BLaER1 treated with 17β-estradiol and CSF1 and Interleukin-3, amounts not matched to agents 10 nM and 100 nM (cell line): ENCODE measurements around the gene CDH16.
A peak's percentile ranks its signal among the peaks of the same experiment; 100 is the strongest.
"Not testable (repeated sequence)": the region's sequence is repeated elsewhere in the genome, so short reads cannot be mapped to it uniquely, and the experiment has no call there.

Experiments used
- H3K27ac ChIP-seq, 11 experiments: shearing (Covaris generic); formaldehyde crosslinking; 2 replicates each; pipeline ENCODE4 v1.8.1; 2022
- H3K27me3 ChIP-seq, 11 experiments: shearing (Covaris generic); formaldehyde crosslinking; 2 replicates each; pipeline ENCODE4 v1.8.1; 2022
- H3K36me3 ChIP-seq, 11 experiments: shearing (Covaris generic); formaldehyde crosslinking; 2 replicates each; pipeline ENCODE4 v1.8.1; 2022
- H3K4me1 ChIP-seq, 10 experiments: shearing (Covaris generic); formaldehyde crosslinking; 2 replicates each; pipeline ENCODE4 v1.8.1; 2022
- H3K4me2 ChIP-seq, 11 experiments: shearing (Covaris generic); formaldehyde crosslinking; 2 replicates each; pipeline ENCODE4 v1.8.1; 2022
- H3K4me3 ChIP-seq, 10 experiments: shearing (Covaris generic); formaldehyde crosslinking; 2 replicates each; pipeline ENCODE4 v1.8.1; 2022
- H3K9ac ChIP-seq, 11 experiments: shearing (Covaris generic); formaldehyde crosslinking; 2 replicates each; pipeline ENCODE4 v1.8.1; 2022
- H3K9me3 ChIP-seq, 11 experiments: shearing (Covaris generic); formaldehyde crosslinking; replicated peaks in 1 of 11; 2 replicates each; pipeline ENCODE4 v1.8.1; 2022
- H4K20me1 ChIP-seq, 11 experiments: shearing (Covaris generic); formaldehyde crosslinking; 2 replicates each; pipeline ENCODE4 v1.8.1; 2022
- Cebpa-rat ChIP-seq, 11 experiments: shearing (Covaris generic); IDR thresholded peaks; 2 replicates each; pipeline ENCODE4 v1.8.1; 2022

The CDH16 gene

GRCh38 chr16:66874079-66874775 lies 44.5 kb downstream of the CDH16 start:
- TF ChIP-seq Cebpa-rat (IDR thresholded peaks at IDR 0.05): no peak
- Histone ChIP-seq H3K9ac (peak overlapping the region in 7 of 11 experiments; percentile 3 to 69 (median 55); a peak in 11 of 22 replicates), H3K9me3 (peaks cover 8 to 21% (median 11%) of the 10 kb centered on the region in 11 experiments; a peak in 20 of 22 replicates), H3K4me1 (peaks cover 48 to 76% (median 65%) of the 10 kb centered on the region in 10 experiments), H3K27ac (peak overlapping the region in 10 of 11 experiments; percentile 12 to 95 (median 50); a peak in 16 of 22 replicates), H3K27me3 (peaks cover 0 to 17% (median 0%) of the 10 kb centered on the region in 11 experiments; a peak in 6 of 22 replicates), H4K20me1 (0 out of 22 replicates have a peak, but pooled peaks cover 0 to 10% (median 0%) of the 10 kb centered on the region in 11 experiments), H3K36me3 (no peaks in the 10 kb centered on the region), H3K4me2 (peak overlapping the region; percentile 37 to 97 (median 60)), H3K4me3 (no peak overlapping the region)

GRCh38 chr16:66873685-66874055 lies 45.0 kb downstream of the CDH16 start:
- Histone ChIP-seq H3K9me3 (peaks cover 8 to 21% (median 11%) of the 10 kb centered on the region in 11 experiments; a peak in 20 of 22 replicates), H3K27me3 (peaks cover 0 to 17% (median 0%) of the 10 kb centered on the region in 11 experiments; a peak in 6 of 22 replicates), H4K20me1 (0 out of 22 replicates have a peak, but pooled peaks cover 0 to 10% (median 0%) of the 10 kb centered on the region in 11 experiments), H3K36me3 (no peaks in the 10 kb centered on the region), H3K4me3 (no peak overlapping the region), H3K27ac (peak overlapping the region in 1 of 11 experiments; percentile 95; a peak in 2 of 22 replicates), H3K4me2 (no peak overlapping the region), H3K9ac (no peak overlapping the region), H3K4me1 (peaks cover 45 to 70% (median 60%) of the 10 kb centered on the region in 10 experiments)
- no peak for TF ChIP-seq Cebpa-rat (IDR thresholded peaks at IDR 0.05)

GRCh38 chr16:66872943-66873684 lies 45.6 kb downstream of the CDH16 start:
- Histone ChIP-seq H3K4me3 (peak overlapping the region; percentile 24 to 59 (median 42); a peak in 15 of 20 replicates), H3K27me3 (peaks cover 0 to 17% (median 0%) of the 10 kb centered on the region in 11 experiments; a peak in 6 of 22 replicates), H3K9ac (peak overlapping the region in 9 of 11 experiments; percentile 1 to 67 (median 33); a peak in 9 of 22 replicates), H3K4me1 (peaks cover 39 to 65% (median 54%) of the 10 kb centered on the region in 10 experiments), H3K27ac (peak overlapping the region in 5 of 11 experiments; percentile 22 to 60 (median 41); a peak in 9 of 22 replicates), H4K20me1 (0 out of 22 replicates have a peak, but pooled peaks cover 0 to 10% (median 0%) of the 10 kb centered on the region in 11 experiments), H3K4me2 (peak overlapping the region; percentile 73 to 98 (median 93)), H3K36me3 (no peaks in the 10 kb centered on the region), H3K9me3 (peaks cover 8 to 21% (median 11%) of the 10 kb centered on the region in 11 experiments; a peak in 20 of 22 replicates)
- peak in 1 of 11 experiments; percentile 23; a peak in 1 of 22 replicates for TF ChIP-seq Cebpa-rat (IDR thresholded peaks at IDR 0.05)

- Histone ChIP-seq H3K4me3 (peak overlapping the region; percentile 24 to 59 (median 42); a peak in 14 of 20 replicates), H3K27ac (peak overlapping the region in 5 of 11 experiments; percentile 22 to 60 (median 41); a peak in 7 of 22 replicates), H3K4me1 (peaks cover 33 to 59% (median 48%) of the 10 kb centered on the region in 10 experiments), H4K20me1 (0 out of 22 replicates have a peak, but pooled peaks cover 0 to 10% (median 0%) of the 10 kb centered on the region in 11 experiments), H3K9me3 (peaks cover 8 to 16% (median 11%) of the 10 kb centered on the region in 11 experiments; a peak in 20 of 22 replicates), H3K27me3 (peaks cover 0 to 17% (median 0%) of the 10 kb centered on the region in 11 experiments; a peak in 6 of 22 replicates), H3K9ac (peak overlapping the region in 9 of 11 experiments; percentile 1 to 67 (median 33); a peak in 9 of 22 replicates), H3K36me3 (no peaks in the 10 kb centered on the region), H3K4me2 (peak overlapping the region; percentile 73 to 98 (median 93))
- TF ChIP-seq Cebpa-rat (IDR thresholded peaks at IDR 0.05): peak in 3 of 11 experiments; percentile 12 to 32 (median 27); a peak in 1 of 22 replicates
These were observed 46.1 kb downstream of the CDH16 start for GRCh38 chr16:66872559-66872942.

GRCh38 chr16:66871840-66872239 lies 46.8 kb downstream of the CDH16 start:
- no peaks in the 10 kb centered on the region for H3K36me3 ChIP-seq
- H3K9me3 ChIP-seq: peaks cover 5 to 10% (median 9%) of the 10 kb centered on the region in 11 experiments; a peak in 20 of 22 replicates
- no peak for TF ChIP-seq Cebpa-rat (IDR thresholded peaks at IDR 0.05)
- no peak overlapping the region for H3K27ac ChIP-seq
- H4K20me1 ChIP-seq: 0 out of 22 replicates have a peak, but pooled peaks cover 0 to 10% (median 0%) of the 10 kb centered on the region in 11 experiments
- H3K9ac ChIP-seq: no peak overlapping the region
- peaks cover 0 to 17% (median 0%) of the 10 kb centered on the region in 11 experiments; a peak in 6 of 22 replicates for H3K27me3 ChIP-seq
- H3K4me3 ChIP-seq: no peak overlapping the region
- peaks cover 30 to 52% (median 42%) of the 10 kb centered on the region in 10 experiments for H3K4me1 ChIP-seq
- H3K4me2 ChIP-seq: peak overlapping the region; percentile 73 to 98 (median 93); a peak in 21 of 22 replicates

- H3K9ac ChIP-seq, H3K27ac ChIP-seq, H3K36me3 ChIP-seq, H3K9me3 ChIP-seq, H3K4me3 ChIP-seq: not testable (repeated sequence)
- Histone ChIP-seq H3K4me1 (peaks cover 30 to 47% (median 40%) of the 10 kb centered on the region in 10 experiments), H3K4me2 (peak overlapping the region in 6 of 11 experiments; percentile 12 to 98 (median 90); a peak in 8 of 22 replicates), H3K27me3 (peaks cover 0 to 17% (median 0%) of the 10 kb centered on the region in 11 experiments; a peak in 6 of 22 replicates), H4K20me1 (0 out of 22 replicates have a peak, but pooled peaks cover 0 to 10% (median 0%) of the 10 kb centered on the region in 11 experiments)
These were observed 47.3 kb downstream of the CDH16 start for GRCh38 chr16:66871363-66871762.

- peaks cover 15 to 28% (median 21%) of the 10 kb centered on the region in 10 experiments for H3K4me1 ChIP-seq
These were observed 49.3 kb downstream of the CDH16 start for GRCh38 chr16:66869424-66869823.

GRCh38 chr16:66863707-66864106 lies 55.0 kb downstream of the CDH16 start:
- peaks cover 0 to 7% (median 4%) of the 10 kb centered on the region in 10 experiments; a peak in 9 of 20 replicates for H3K4me1 ChIP-seq
- no peak overlapping the region for H3K4me3 ChIP-seq
- TF ChIP-seq Cebpa-rat (IDR thresholded peaks at IDR 0.05): no peak
- H3K9me3 ChIP-seq: no peaks in the 10 kb centered on the region
- H3K9ac ChIP-seq: no peak overlapping the region
- H3K27ac ChIP-seq: no peak overlapping the region
- H3K36me3 ChIP-seq: no peaks in the 10 kb centered on the region
- H3K27me3 ChIP-seq: no peaks in the 10 kb centered on the region
- no peaks in the 10 kb centered on the region; a peak in 1 of 22 replicates for H4K20me1 ChIP-seq
- no peak overlapping the region for H3K4me2 ChIP-seq

More at GRCh38 chr16:66869424-66869823, 49.3 kb downstream of the CDH16 start:
- H3K27ac ChIP-seq: no peak overlapping the region
- TF ChIP-seq Cebpa-rat (IDR thresholded peaks at IDR 0.05): no peak
- 0 out of 22 replicates have a peak, but pooled peaks cover 0 to 10% (median 0%) of the 10 kb centered on the region in 11 experiments for H4K20me1 ChIP-seq
- H3K9ac ChIP-seq: no peak overlapping the region
- H3K4me3 ChIP-seq: no peak overlapping the region
- no peak overlapping the region for H3K4me2 ChIP-seq
- H3K36me3 ChIP-seq: no peaks in the 10 kb centered on the region
- peaks cover 0 to 17% (median 0%) of the 10 kb centered on the region in 11 experiments; a peak in 6 of 22 replicates for H3K27me3 ChIP-seq
- no peaks in the 10 kb centered on the region for H3K9me3 ChIP-seq
